HUDEP-2 (cell line): ENCODE results near the gene CPO.
A peak's percentile ranks its signal among the peaks of the same experiment; 100 is the strongest.

Source experiments
- DNase-seq, 76 experiments: peaks; one replicate each; lab custom pipeline; 2025; ENCODE audit not compliant: unreplicated experiment in 76 of 76; lab: John Stamatoyannopoulos, UW

CPO gene

GRCh38 chr2:206970589-206971360 lies 31.5 kb downstream of the CPO start:
- DNase-seq: no peak

GRCh38 chr2:206971805-206972204 lies 32.5 kb downstream of the CPO start:
- DNase-seq: no peak

- no peak for DNase-seq
Observed at GRCh38 chr2:206974551-206974950, 35.2 kb downstream of the CPO start.

- DNase-seq: no peak
Observed at GRCh38 chr2:206978746-206979145, 39.4 kb downstream of the CPO start.

GRCh38 chr2:206979365-206979764 lies 40.0 kb downstream of the CPO start:
- no peak for DNase-seq

- no peak for DNase-seq
Observed at GRCh38 chr2:206979922-206980321, 40.6 kb downstream of the CPO start.

GRCh38 chr2:206980413-206980812 lies 41.1 kb downstream of the CPO start:
- no peak for DNase-seq

GRCh38 chr2:206981086-206981674 lies 41.9 kb downstream of the CPO start:
- DNase-seq: no peak

- peak in 12 of 76 experiments; percentile 0 to 25 (median 12) for DNase-seq
Observed at GRCh38 chr2:206981739-206982340, 42.5 kb downstream of the CPO start.

- DNase-seq: no peak
Observed at GRCh38 chr2:206982360-206982955, 43.1 kb downstream of the CPO start.

GRCh38 chr2:206983161-206983859 lies 44.0 kb downstream of the CPO start:
- no peak for DNase-seq

- DNase-seq: no peak
Observed at GRCh38 chr2:206984206-206984605, 44.9 kb downstream of the CPO start.

- no peak for DNase-seq
Observed at GRCh38 chr2:206986943-206987342, 47.6 kb downstream of the CPO start.

- no peak for DNase-seq
Observed at GRCh38 chr2:206987810-206988209, 48.5 kb downstream of the CPO start.

- DNase-seq: no peak
Observed at GRCh38 chr2:206988884-206989283, 49.6 kb downstream of the CPO start.

GRCh38 chr2:206989311-206989710 lies 50.0 kb downstream of the CPO start:
- peak in 21 of 76 experiments; percentile 1 to 42 (median 15) for DNase-seq

- DNase-seq: no peak
Observed at GRCh38 chr2:206990360-206990759, 51.0 kb downstream of the CPO start.

GRCh38 chr2:206991070-206991469 lies 51.8 kb downstream of the CPO start:
- no peak for DNase-seq

GRCh38 chr2:206993396-206993911 lies 54.1 kb downstream of the CPO start:
- no peak for DNase-seq

- DNase-seq: no peak
Observed at GRCh38 chr2:206993964-206994363, 54.6 kb downstream of the CPO start.

- no peak for DNase-seq
Observed at GRCh38 chr2:206996556-206997065, 57.3 kb downstream of the CPO start.
